G401 (cell line): ENCODE data around the gene PITRM1. TPM values are rescaled to one million over a fixed set of nuclear protein-coding genes. Genes with fewer than 3 reads are reported as not detected.

Source experiments
- DNase-seq: peaks from one replicate; pipeline ENCODE4 v3.0.0-alpha.2; 2015; ENCODE audit warnings: low spot score
- in situ Hi-C: cut with HindIII; loops from 2 replicates; pipeline ENCODE4 v1.10.0; 2016; ENCODE audit warnings: low sequenced_read_pairs, mixed read lengths
- total RNA-seq: library from RNA; depleted of rRNA; stranded (reverse); fragments of >200 nt; shearing (Covaris generic); gene quantifications from 2 replicates; pipeline ENCODE4 v1.2.3, GENCODE V29; 2014

The PITRM1 gene
- total RNA-seq, 1 experiment from 2014 or later, result 79.6 TPM

- DNase-seq, result no peak
- in situ Hi-C loops, result no loop called here
These were observed 25.3 kb downstream of the PITRM1 start for GRCh38 chr10:3147117-3147820.

GRCh38 chr10:3146289-3146688, 26.3 kb downstream of the PITRM1 start:
- in situ Hi-C loops, result no loop called here

GRCh38 chr10:3145366-3145765, 27.2 kb downstream of the PITRM1 start:
- in situ Hi-C loops, result no loop called here
- no peak for DNase-seq

More at GRCh38 chr10:3146289-3146688, 26.3 kb downstream of the PITRM1 start:
- no peak for DNase-seq

- in situ Hi-C loops, result no loop called here
- DNase-seq, result no peak
These were observed 28.7 kb downstream of the PITRM1 start for GRCh38 chr10:3143791-3144434.

- no peak for DNase-seq
- in situ Hi-C loops, result no loop called here
These were observed 29.2 kb downstream of the PITRM1 start for GRCh38 chr10:3143366-3143765.

- no peak for DNase-seq
- in situ Hi-C loops, result no loop called here
These were observed 30.3 kb downstream of the PITRM1 start for GRCh38 chr10:3142146-3142875.

GRCh38 chr10:3141351-3142005, 31.1 kb downstream of the PITRM1 start:
- in situ Hi-C loops, result no loop called here
- DNase-seq, result no peak

- in situ Hi-C loops, result no loop called here
- peak; percentile 29 for DNase-seq
These were observed 32.3 kb downstream of the PITRM1 start for GRCh38 chr10:3140280-3140679.

GRCh38 chr10:3139216-3139910, 33.2 kb downstream of the PITRM1 start:
- no peak for DNase-seq
- in situ Hi-C loops, result no loop called here

GRCh38 chr10:3137958-3138726, 34.4 kb downstream of the PITRM1 start:
- in situ Hi-C loops, result no loop called here

GRCh38 chr10:3136763-3137611, 35.6 kb downstream of the PITRM1 start:
- DNase-seq, result peak; percentile 27
- in situ Hi-C loops, result no loop called here

More at GRCh38 chr10:3137958-3138726, 34.4 kb downstream of the PITRM1 start:
- DNase-seq, result no peak

GRCh38 chr10:3136336-3136735, 36.2 kb downstream of the PITRM1 start:
- in situ Hi-C loops, result no loop called here
- peak; percentile 65 for DNase-seq

GRCh38 chr10:3135006-3135405, 37.6 kb downstream of the PITRM1 start:
- in situ Hi-C loops, result no loop called here
- no peak for DNase-seq

GRCh38 chr10:3133948-3134347, 38.6 kb downstream of the PITRM1 start:
- in situ Hi-C loops, result no loop called here
- no peak for DNase-seq

- no peak for DNase-seq
- in situ Hi-C loops, result no loop called here
These were observed 40.3 kb downstream of the PITRM1 start for GRCh38 chr10:3132036-3133025.

- in situ Hi-C loops, result no loop called here
- DNase-seq, result no peak
These were observed 41.5 kb downstream of the PITRM1 start for GRCh38 chr10:3131098-3131497.
